Measurements from ENCODE around the gene AGO4. TPM values are rescaled to one million over a fixed set of nuclear protein-coding genes. Genes with fewer than 3 reads are reported as not detected.
"Not testable (repeated sequence)": the region's sequence is repeated elsewhere in the genome, so short reads cannot be mapped to it uniquely, and the experiment has no call there.

Gene AGO4
- total RNA-seq, 1 donor, result 13.8 TPM

- no peak for DNase-seq (ENCODE audit: low read depth)
- no peak overlapping the region for H3K4me3 ChIP-seq (ENCODE audit: low read depth, low read length)
- no peak for TF ChIP-seq CTCF (IDR thresholded peaks at IDR 0.05; ENCODE audit: insufficient read depth, low read depth, low read length)
Measured at GRCh38 chr1:35863881-35864625, 56.2 kb downstream of the AGO4 start.

GRCh38 chr1:35864813-35865212 is 57.0 kb downstream of the AGO4 start:
- no peak for DNase-seq (ENCODE audit: low read depth)
- H3K4me3 ChIP-seq (ENCODE audit: low read depth, low read length), result no peak overlapping the region
- TF ChIP-seq CTCF (IDR thresholded peaks at IDR 0.05; ENCODE audit: insufficient read depth, low read depth, low read length), result no peak

GRCh38 chr1:35866991-35867390 is 59.2 kb downstream of the AGO4 start:
- no peak overlapping the region for H3K4me3 ChIP-seq (ENCODE audit: low read depth, low read length)
- TF ChIP-seq CTCF (IDR thresholded peaks at IDR 0.05; ENCODE audit: insufficient read depth, low read depth, low read length), result no peak
- no peak for DNase-seq (ENCODE audit: low read depth)

- peak; percentile 85 for DNase-seq (ENCODE audit: low read depth)
- peak overlapping the region; percentile 43 for H3K4me3 ChIP-seq (ENCODE audit: low read depth, low read length)
Measured at GRCh38 chr1:35869245-35869950, 61.6 kb downstream of the AGO4 start.

- DNase-seq (ENCODE audit: low read depth), result no peak
- no peak overlapping the region for H3K4me3 ChIP-seq (ENCODE audit: low read depth, low read length)
- TF ChIP-seq CTCF (IDR thresholded peaks at IDR 0.05; ENCODE audit: insufficient read depth, low read depth, low read length), result no peak
Measured at GRCh38 chr1:35870651-35871309, 63.0 kb downstream of the AGO4 start.

- DNase-seq (ENCODE audit: low read depth), result no peak
- H3K4me3 ChIP-seq (ENCODE audit: low read depth, low read length), result no peak overlapping the region
- TF ChIP-seq CTCF (IDR thresholded peaks at IDR 0.05; ENCODE audit: insufficient read depth, low read depth, low read length), result no peak
Measured at GRCh38 chr1:35873243-35873750, 65.5 kb downstream of the AGO4 start.

GRCh38 chr1:35874115-35874514 is 66.3 kb downstream of the AGO4 start:
- not testable (repeated sequence) for DNase-seq (ENCODE audit: low read depth); H3K4me3 ChIP-seq (ENCODE audit: low read depth, low read length)

Data from fibroblast of villous mesenchyme (primary cell).